PC-9 (cell line): ENCODE results near the gene SNX9. TPM values are rescaled to one million over a fixed set of nuclear protein-coding genes. Genes with fewer than 3 reads are reported as not detected.

Experiments used
- BruUV-seq: library from RNA; stranded (reverse); fragments of 400-500 nt; replicated peaks from 2 replicates; lab custom pipeline; 2021; lab: Mats Ljungman, UMichigan
- CTCF ChIA-PET: fragments of 300-600 bp; sonication (Branson Sonifier 250); formaldehyde crosslinking; loops from one replicate; lab custom pipeline; 2022; ENCODE audit warnings: antibody characterized with exemption; lab: Charles Lee
- POLR2A ChIA-PET: fragments of 300-600 bp; sonication (Branson Sonifier 250); formaldehyde crosslinking; loops from one replicate; lab custom pipeline; 2022; ENCODE audit warnings: antibody characterized with exemption; ENCODE audit not compliant: unreplicated experiment; lab: Charles Lee
- DNase-seq, 2 experiments: peaks; one replicate each; pipeline versions ENCODE4 v3.0.0 to v3.0.0-alpha.2; 2015 to 2022; ENCODE audit warnings: mixed read lengths in 1 of 2
- H2AFZ ChIP-seq: fragments of 200-600 bp; sonication (generic); 2 replicates; pipeline ENCODE4 v1.8.1; 2017; ENCODE audit warnings: antibody characterized with exemption
- H3F3A ChIP-seq: fragments of 200-600 bp; sonication (generic); 2 replicates; pipeline ENCODE4 v1.8.1; 2017; ENCODE audit warnings: antibody characterized with exemption, mild to moderate bottlenecking, low read depth; ENCODE audit not compliant: insufficient read depth
- H3K27ac ChIP-seq: fragments of 200-600 bp; sonication (generic); 2 replicates; pipeline ENCODE4 v1.6.1; 2016; ENCODE audit warnings: mixed run types
- H3K27me3 ChIP-seq: fragments of 200-600 bp; sonication (generic); 2 replicates; pipeline ENCODE4 v1.6.1; 2016; ENCODE audit warnings: low read depth, mixed run types; ENCODE audit not compliant: insufficient read depth
- H3K36me3 ChIP-seq: fragments of 200-600 bp; sonication (generic); 2 replicates; pipeline ENCODE4 v1.6.1; 2016; ENCODE audit warnings: low read depth, mixed run types
- H3K4me1 ChIP-seq: fragments of 200-600 bp; sonication (generic); replicated peaks from 2 replicates; pipeline ENCODE4 v1.6.1; 2016; ENCODE audit warnings: mixed run types; ENCODE audit not compliant: insufficient read depth
- H3K4me2 ChIP-seq: fragments of 200-600 bp; sonication (generic); 2 replicates; pipeline ENCODE4 v1.6.1; 2017; ENCODE audit warnings: mixed run types
- H3K4me3 ChIP-seq: fragments of 200-600 bp; sonication (generic); 2 replicates; pipeline ENCODE4 v1.6.1; 2016; ENCODE audit warnings: mixed run types
- H3K79me2 ChIP-seq: fragments of 200-600 bp; sonication (generic); 2 replicates; pipeline ENCODE4 v1.6.1; 2017; ENCODE audit warnings: low read depth, mixed run types
- H3K9me2 ChIP-seq: fragments of 200-600 bp; sonication (generic); 2 replicates; pipeline ENCODE4 v1.8.1; 2017; ENCODE audit warnings: mild to moderate bottlenecking; ENCODE audit not compliant: insufficient read depth
- H3K9me3 ChIP-seq: fragments of 200-600 bp; sonication (generic); 2 replicates; pipeline ENCODE4 v1.8.1; 2016; ENCODE audit warnings: low read depth; ENCODE audit not compliant: insufficient read depth
- H4K20me1 ChIP-seq: fragments of 200-600 bp; sonication (generic); 2 replicates; pipeline ENCODE4 v1.8.1; 2017; ENCODE audit not compliant: insufficient read depth
- CTCF ChIP-seq: fragments of 200-600 bp; sonication (generic); conservative IDR thresholded peaks from 2 replicates; pipeline ENCODE4 v1.6.1; 2017; ENCODE audit warnings: mixed run types, antibody characterized with exemption, mild to moderate bottlenecking, moderate library complexity
- EZH2 ChIP-seq: fragments of 200-600 bp; sonication (generic); IDR thresholded peaks from 2 replicates; pipeline ENCODE4 v1.8.0; 2017; ENCODE audit warnings: antibody characterized with exemption, low read depth
- intact Hi-C: fragments of 100-400 bp; cut with micrococcal nuclease; formaldehyde crosslinking; loops from one replicate; pipeline ENCODE4 v1.10.0; 2022; ENCODE audit not compliant: unreplicated experiment
- total RNA-seq: library from RNA; stranded (reverse); gene quantifications from 2 replicates; pipeline ENCODE4 v1.2.3, GENCODE V29; 2021

SNX9 gene
- total RNA-seq, 1 experiment from 2014 or later: 25.0 TPM

GRCh38 chr6:157779705-157780604, 43.1 kb upstream of the SNX9 start:
- peak overlapping the region; percentile 62 for H3K4me2 ChIP-seq
- CTCF ChIA-PET: no interaction called here
- DNase-seq: no peak
- intact Hi-C loops: no loop called here
- H3K4me1 ChIP-seq: peaks cover 20% of the 10 kb centered on the region
- POLR2A ChIA-PET: no interaction called here
- H3K4me3 ChIP-seq: no peak overlapping the region
- H3K9me2 ChIP-seq: no peaks in the 10 kb centered on the region
- no peak for TF ChIP-seq EZH2
- TF ChIP-seq CTCF: no peak
- H3F3A ChIP-seq: peaks cover 11% of the 10 kb centered on the region; the same call in 1 of the 2 replicates
- 0 out of 2 replicates have a peak overlapping the region, but pooled peaks have one; percentile 37 for H2AFZ ChIP-seq
- no peaks in the 10 kb centered on the region for H3K36me3 ChIP-seq
- peak overlapping the region; percentile 50 for H3K27ac ChIP-seq
- H3K9me3 ChIP-seq: no peaks in the 10 kb centered on the region
- no peaks in the 10 kb centered on the region for H3K27me3 ChIP-seq
- no peaks in the 10 kb centered on the region for H3K79me2 ChIP-seq
- no TSS peak for BruUV-seq
- H4K20me1 ChIP-seq: no peaks in the 10 kb centered on the region

GRCh38 chr6:157785636-157786035, 37.4 kb upstream of the SNX9 start:
- H4K20me1 ChIP-seq: no peaks in the 10 kb centered on the region

GRCh38 chr6:157786221-157786620, 36.8 kb upstream of the SNX9 start:
- Histone ChIP-seq H3K4me1 (peaks cover 6% of the 10 kb centered on the region), H3K27ac (no peak overlapping the region), H4K20me1 (no peaks in the 10 kb centered on the region), H3K9me2 (no peaks in the 10 kb centered on the region), H3K4me2 (no peak overlapping the region), H3K27me3 (no peaks in the 10 kb centered on the region), H2AFZ (no peak overlapping the region), H3F3A (peaks cover 5% of the 10 kb centered on the region; the same call in 1 of the 2 replicates), H3K9me3 (no peaks in the 10 kb centered on the region), H3K4me3 (no peak overlapping the region), H3K79me2 (no peaks in the 10 kb centered on the region), H3K36me3 (no peaks in the 10 kb centered on the region)
- no peak for DNase-seq
- intact Hi-C loops: no loop called here
- ChIA-PET CTCF (no interaction called here), POLR2A (no interaction called here)
- BruUV-seq: no TSS peak
- TF ChIP-seq EZH2 (no peak), CTCF (no peak)

More at GRCh38 chr6:157785636-157786035, 37.4 kb upstream of the SNX9 start:
- peaks cover 5% of the 10 kb centered on the region; the same call in 1 of the 2 replicates for H3K4me1 ChIP-seq
- H3K9me3 ChIP-seq: no peaks in the 10 kb centered on the region
- no TSS peak for BruUV-seq
- no peaks in the 10 kb centered on the region for H3K79me2 ChIP-seq
- no peaks in the 10 kb centered on the region for H3K27me3 ChIP-seq
- DNase-seq: no peak
- H3K9me2 ChIP-seq: no peaks in the 10 kb centered on the region
- H3F3A ChIP-seq: no peaks in the 10 kb centered on the region
- no peak overlapping the region for H3K27ac ChIP-seq
- TF ChIP-seq CTCF (no peak), EZH2 (no peak)
- intact Hi-C loops: no loop called here
- H3K4me3 ChIP-seq: no peak overlapping the region
- H3K36me3 ChIP-seq: no peaks in the 10 kb centered on the region
- no peak overlapping the region for H2AFZ ChIP-seq
- ChIA-PET CTCF (no interaction called here), POLR2A (no interaction called here)
- no peak overlapping the region for H3K4me2 ChIP-seq
